DND-41 (cell line): ENCODE results near the gene PDE6G.

Experiments
- ATAC-seq: fragments of 200-7000 bp; cut with Tn5 transposase; 3 replicates; pipeline ENCODE4 v1.9.1; 2021; ENCODE audit warnings: low read depth; ENCODE audit not compliant: insufficient read depth
- DNase-seq: peaks from one replicate; pipeline ENCODE4 v3.0.0-alpha.2; 2020
- H2AFZ ChIP-seq: 2 replicates; pipeline ENCODE4 v1.6.0; 2012; ENCODE audit warnings: low read depth, low read length
- H3K27ac ChIP-seq: 2 replicates; pipeline ENCODE4 v1.5.1; 2012; ENCODE audit warnings: low read length, inconsistent platforms
- H3K27me3 ChIP-seq: fragments of 200-600 bp; sonication (generic); 2 replicates; pipeline ENCODE4 v1.6.0; 2012; ENCODE audit warnings: low read length, mild to moderate bottlenecking, inconsistent platforms; ENCODE audit not compliant: insufficient read depth, poor library complexity
- H3K36me3 ChIP-seq: 2 replicates; pipeline ENCODE4 v1.5.1; 2012; ENCODE audit warnings: low read length, inconsistent platforms; ENCODE audit not compliant: insufficient read depth
- H3K4me1 ChIP-seq: 2 replicates; pipeline ENCODE4 v1.5.1; 2012; ENCODE audit warnings: mild to moderate bottlenecking, low read length; ENCODE audit not compliant: insufficient read depth
- H3K4me2 ChIP-seq: 2 replicates; pipeline ENCODE4 v1.6.0; 2012; ENCODE audit warnings: mild to moderate bottlenecking, moderate library complexity, low read length, inconsistent platforms; ENCODE audit not compliant: insufficient read depth
- H3K4me3 ChIP-seq, 2 experiments: fragments of 200-600 bp in 1 of 2; shearing (Covaris generic) in 1 of 2; 2 replicates each; pipeline ENCODE4 v1.5.1; 2012 to 2016; ENCODE audit warnings: inconsistent platforms in 2 of 2, low read length in 2 of 2, mild to moderate bottlenecking in 2 of 2, low read depth in 1 of 2, moderate library complexity in 1 of 2
- H3K79me2 ChIP-seq: 2 replicates; pipeline ENCODE4 v1.6.0; 2012; ENCODE audit warnings: low read length, inconsistent platforms; ENCODE audit not compliant: insufficient read depth
- H3K9ac ChIP-seq: 2 replicates; pipeline ENCODE4 v1.6.0; 2012; ENCODE audit warnings: low read depth, mild to moderate bottlenecking, inconsistent platforms, low read length, moderate library complexity
- H3K9me3 ChIP-seq: 2 replicates; pipeline ENCODE4 v1.5.1; 2012; ENCODE audit warnings: low read length, moderate library complexity, mild to moderate bottlenecking, inconsistent platforms; ENCODE audit not compliant: insufficient read depth, severe bottlenecking
- H4K20me1 ChIP-seq: 2 replicates; pipeline ENCODE4 v1.6.0; 2012; ENCODE audit warnings: low read length; ENCODE audit not compliant: insufficient read depth
- EZH2 ChIP-seq: IDR thresholded peaks from 3 replicates; pipeline ENCODE4 v1.6.1; 2012; ENCODE audit warnings: borderline replicate concordance, low read depth, mild to moderate bottlenecking, moderate library complexity, low read length, inconsistent platforms; ENCODE audit not compliant: severe bottlenecking
- TF ChIP-seq, protein P1 (sequence below): IDR thresholded peaks from 2 replicates; pipeline ENCODE4 v1.5.1; 2012; ENCODE audit warnings: borderline replicate concordance, low read length, moderate library complexity, mild to moderate bottlenecking; ENCODE audit not compliant: poor library complexity, severe bottlenecking; ENCODE audit errors: extremely low read depth

PDE6G gene

DNA sequence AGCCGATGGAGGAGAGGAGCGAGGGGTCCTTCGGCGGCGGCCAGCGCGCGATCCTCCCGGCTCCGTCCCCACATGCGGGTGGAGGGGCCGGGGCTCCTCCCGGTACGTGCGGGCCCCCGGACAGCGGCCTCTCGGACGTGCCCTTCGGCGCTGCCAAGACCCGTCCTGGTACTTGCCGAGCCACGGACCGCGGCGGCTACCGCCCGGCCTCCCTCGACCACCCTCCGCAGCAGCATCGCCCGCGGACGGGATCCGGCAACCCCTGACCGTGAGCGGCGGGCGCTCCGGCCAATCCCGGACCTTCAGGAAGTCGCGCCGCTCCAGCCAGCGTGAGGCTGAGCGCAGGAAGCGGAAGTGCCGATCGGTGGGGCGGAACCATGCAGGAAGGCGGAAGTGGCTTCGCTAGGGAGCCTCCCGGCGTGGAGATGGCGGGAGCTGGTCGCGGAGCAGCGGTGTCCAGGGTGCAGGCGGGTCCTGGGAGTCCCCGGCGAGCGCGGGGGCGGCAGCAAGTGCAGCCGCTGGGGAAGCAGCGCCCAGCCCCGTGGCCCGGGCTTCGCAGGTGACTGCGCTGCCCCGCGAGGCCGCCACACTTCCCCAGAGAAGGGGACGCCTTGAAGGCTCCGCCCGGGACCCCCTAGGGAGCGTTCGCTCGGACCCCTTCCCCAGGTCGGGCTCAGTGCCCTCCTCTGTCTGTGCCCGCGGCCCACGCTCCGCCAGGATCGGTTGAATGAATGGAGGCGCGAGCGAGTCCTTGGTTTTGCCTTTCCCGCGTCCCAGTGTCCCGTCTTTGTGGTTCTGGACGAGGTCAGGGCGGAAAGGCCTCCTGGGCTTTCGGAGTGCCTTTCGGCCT lies 10.2 kb upstream of the PDE6G start, which contains the start of the genes CCDC137 and OXLD1:
CCDC137 (plus strand) TSS at position 396 of the 850 bp plus-strand sequence; CDS start at position 426, 30 bp downstream.
OXLD1 (minus strand) TSS at position 264 of the 850 bp plus-strand sequence; CDS start at position 236, 28 bp downstream.
- DNase-seq (peak; percentile 96), ATAC-seq (peak; percentile 96)
- H3K4me1 ChIP-seq: peaks cover 31% of the 10 kb centered on the region
- peaks cover 60% of the 10 kb centered on the region for H3K36me3 ChIP-seq
- no peak for TF ChIP-seq EZH2
- TF ChIP-seq, protein P1, sequence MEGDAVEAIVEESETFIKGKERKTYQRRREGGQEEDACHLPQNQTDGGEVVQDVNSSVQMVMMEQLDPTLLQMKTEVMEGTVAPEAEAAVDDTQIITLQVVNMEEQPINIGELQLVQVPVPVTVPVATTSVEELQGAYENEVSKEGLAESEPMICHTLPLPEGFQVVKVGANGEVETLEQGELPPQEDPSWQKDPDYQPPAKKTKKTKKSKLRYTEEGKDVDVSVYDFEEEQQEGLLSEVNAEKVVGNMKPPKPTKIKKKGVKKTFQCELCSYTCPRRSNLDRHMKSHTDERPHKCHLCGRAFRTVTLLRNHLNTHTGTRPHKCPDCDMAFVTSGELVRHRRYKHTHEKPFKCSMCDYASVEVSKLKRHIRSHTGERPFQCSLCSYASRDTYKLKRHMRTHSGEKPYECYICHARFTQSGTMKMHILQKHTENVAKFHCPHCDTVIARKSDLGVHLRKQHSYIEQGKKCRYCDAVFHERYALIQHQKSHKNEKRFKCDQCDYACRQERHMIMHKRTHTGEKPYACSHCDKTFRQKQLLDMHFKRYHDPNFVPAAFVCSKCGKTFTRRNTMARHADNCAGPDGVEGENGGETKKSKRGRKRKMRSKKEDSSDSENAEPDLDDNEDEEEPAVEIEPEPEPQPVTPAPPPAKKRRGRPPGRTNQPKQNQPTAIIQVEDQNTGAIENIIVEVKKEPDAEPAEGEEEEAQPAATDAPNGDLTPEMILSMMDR: no peak
- peaks cover 4% of the 10 kb centered on the region for H4K20me1 ChIP-seq
- peaks cover 53% of the 10 kb centered on the region for H3K79me2 ChIP-seq
- H3K4me2 ChIP-seq: peak within 1 kb of the TSS; percentile 98
- H3K27me3 ChIP-seq: no peaks in the 10 kb centered on the region
- peak within 1 kb of the TSS; percentile 94 for H3K27ac ChIP-seq
- peak within 1 kb of the TSS; percentile 92 to 99 for H3K4me3 ChIP-seq
- peak within 1 kb of the TSS; percentile 99 for H3K9ac ChIP-seq
- H3K9me3 ChIP-seq: no peaks in the 10 kb centered on the region
- H2AFZ ChIP-seq: peak within 1 kb of the TSS; percentile 94

DNA sequence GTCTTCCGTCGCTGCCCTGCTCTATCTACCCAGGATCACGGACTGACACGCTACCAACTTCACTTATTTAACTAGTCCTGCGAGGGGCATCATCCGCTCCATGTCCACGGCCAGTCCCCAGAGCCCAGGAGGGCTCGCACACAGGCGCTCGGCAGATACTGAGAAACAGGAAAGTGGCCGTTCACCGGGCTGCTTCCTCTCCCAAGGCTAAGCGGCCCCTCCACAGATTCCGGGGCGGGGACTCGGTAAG lies 9.7 kb upstream of the PDE6G start:
- peaks cover 4% of the 10 kb centered on the region for H4K20me1 ChIP-seq
- peaks cover 31% of the 10 kb centered on the region for H3K4me1 ChIP-seq
- H3K79me2 ChIP-seq: peaks cover 52% of the 10 kb centered on the region
- no peak for DNase-seq
- H3K9me3 ChIP-seq: no peaks in the 10 kb centered on the region
- H3K27me3 ChIP-seq: no peaks in the 10 kb centered on the region
- H3K27ac ChIP-seq: peak overlapping the region; percentile 94
- ATAC-seq: peak; percentile 38
- peak overlapping the region; percentile 92 to 99 for H3K4me3 ChIP-seq
- TF ChIP-seq, protein P1: no peak
- TF ChIP-seq EZH2: no peak
- peak overlapping the region; percentile 99 for H3K9ac ChIP-seq
- peak overlapping the region; percentile 94 for H2AFZ ChIP-seq
- peak overlapping the region; percentile 98 for H3K4me2 ChIP-seq
- peaks cover 55% of the 10 kb centered on the region for H3K36me3 ChIP-seq

DNA sequence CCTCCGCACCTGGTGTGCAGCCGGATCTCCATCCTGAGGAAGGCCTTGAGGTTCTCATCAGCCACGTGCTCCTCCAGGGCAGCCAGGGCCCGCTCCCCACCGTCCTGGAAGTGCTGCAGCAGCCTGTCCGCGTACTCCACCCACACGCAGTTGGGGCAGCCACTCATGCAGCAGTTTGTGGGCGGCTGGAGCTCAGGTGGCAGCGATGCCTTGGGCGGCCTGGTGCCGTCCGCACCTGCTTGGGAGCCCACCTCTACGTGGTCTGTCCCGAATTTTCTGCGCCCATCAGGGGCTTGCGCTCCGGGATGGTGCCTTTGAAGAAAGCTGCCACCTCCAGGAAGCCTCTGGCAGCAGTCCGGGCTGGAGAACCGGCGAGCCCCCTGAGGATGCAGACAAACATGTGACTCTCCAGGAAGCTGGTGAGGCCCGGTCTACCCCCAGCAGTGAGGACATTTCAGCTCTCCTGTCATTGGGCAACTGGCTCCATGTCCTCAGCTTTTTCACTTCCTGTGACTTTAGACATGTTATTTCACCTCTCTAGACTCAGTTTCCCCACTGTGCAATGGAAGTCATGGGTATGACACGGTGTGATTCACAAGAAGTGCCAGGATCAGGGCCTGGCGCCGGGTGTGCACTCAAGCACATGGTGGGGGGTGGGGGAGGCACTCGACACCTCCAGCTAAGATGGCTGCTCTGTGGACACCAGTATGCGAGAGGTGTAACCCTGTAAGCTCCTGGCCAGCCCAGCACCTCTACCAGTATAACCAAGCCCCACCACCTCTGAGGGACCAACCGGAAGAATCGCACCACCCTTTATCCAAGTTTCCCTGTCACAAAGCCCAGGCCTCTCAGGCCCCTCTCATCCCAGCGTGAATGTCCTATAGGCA lies 9.1 kb upstream of the PDE6G start:
- Histone ChIP-seq H3K27ac (peak overlapping the region; percentile 94), H2AFZ (peak overlapping the region; percentile 94), H3K4me3 (peak overlapping the region; percentile 92 to 99), H3K4me2 (peak overlapping the region; percentile 98), H3K4me1 (peaks cover 31% of the 10 kb centered on the region), H4K20me1 (peaks cover 4% of the 10 kb centered on the region), H3K9me3 (no peaks in the 10 kb centered on the region), H3K9ac (peak overlapping the region; percentile 99), H3K27me3 (no peaks in the 10 kb centered on the region), H3K79me2 (peaks cover 50% of the 10 kb centered on the region), H3K36me3 (peaks cover 50% of the 10 kb centered on the region)
- TF ChIP-seq, protein P1: no peak
- TF ChIP-seq EZH2: no peak
- DNase-seq: peak; percentile 69
- ATAC-seq: peak; percentile 46
